Left lung (tissue), 10 donors: ENCODE data around the gene PTPRC. TPM values are rescaled to one million over a fixed set of nuclear protein-coding genes. Genes with fewer than 3 reads are reported as not detected.

Source experiments
- ATAC-seq: fragments of 200-7000 bp; cut with Tn5 transposase; one replicate; pipeline ENCODE4 v1.9.1; 2020; ENCODE audit warnings: moderate library complexity
- DNase-seq, 4 donors: peaks; one replicate each; pipeline ENCODE4 v3.0.0-alpha.2; 2013 to 2020
- H3K27ac ChIP-seq, 2 donors: fragments of 200-600 bp; sonication (generic) in 1 of 2; one replicate each; pipeline versions ENCODE4 v1.5.0 to v1.8.0; 2020 to 2021
- H3K27me3 ChIP-seq, 2 donors: fragments of 200-600 bp; sonication (generic) in 1 of 2; one replicate each; pipeline versions ENCODE4 v1.5.0 to v1.8.0; 2020 to 2021
- H3K36me3 ChIP-seq, 2 donors: fragments of 200-600 bp; sonication (generic) in 1 of 2; one replicate each; pipeline versions ENCODE4 v1.5.0 to v1.8.0; 2020 to 2021
- H3K4me1 ChIP-seq, 2 donors: fragments of 200-600 bp; one replicate each; pipeline ENCODE4 v1.8.0; 2021
- H3K4me3 ChIP-seq, 2 donors: fragments of 200-600 bp; sonication (generic) in 1 of 2; one replicate each; pipeline versions ENCODE4 v1.5.0 to v1.8.0; 2020 to 2021; ENCODE audit warnings: mild to moderate bottlenecking in 1 of 2
- H3K9me3 ChIP-seq, 2 donors: fragments of 200-600 bp; sonication (generic) in 1 of 2; one replicate each; pipeline versions ENCODE4 v1.5.0 to v1.8.0; 2020 to 2021
- intact Hi-C, 2 donors: fragments of 100-400 bp; cut with DNase I; formaldehyde crosslinking; loops; one replicate each; pipeline versions ENCODE4 v1.11.2 to v1.14.2; 2022
- polyA plus RNA-seq, 6 donors: library from polyadenylated mRNA; unstranded; fragments of 120-200 nt; gene quantifications; one replicate each; pipeline ENCODE4 v1.2.1, GENCODE V29; 2013; ENCODE audit not compliant: insufficient read length in 6 of 6
- total RNA-seq, 2 donors: library from RNA; stranded (reverse); fragmentation: NEBNext Ultra II Directional; extraction: Animal tissue kit (Norgen Biotek cat#: 25700); gene quantifications; one replicate each; pipeline ENCODE4 v1.2.1, GENCODE V29; 2021
- TF ChIP-seq, protein P1 (sequence below), 2 donors: fragments of 200-600 bp; sonication (generic) in 1 of 2; IDR thresholded peaks; one replicate each; pipeline versions ENCODE4 v1.5.0 to v1.8.0; 2021; ENCODE audit warnings: antibody characterized with exemption in 2 of 2
- donor health status: DM: no; HTN: yes; CAD: no.
- donor health status: DM: no; HTN: no; CAD: no.

Gene PTPRC
- total and polyA plus RNA-seq, 8 donors: 7.0 to 180 (median 9.9) TPM

DNA sequence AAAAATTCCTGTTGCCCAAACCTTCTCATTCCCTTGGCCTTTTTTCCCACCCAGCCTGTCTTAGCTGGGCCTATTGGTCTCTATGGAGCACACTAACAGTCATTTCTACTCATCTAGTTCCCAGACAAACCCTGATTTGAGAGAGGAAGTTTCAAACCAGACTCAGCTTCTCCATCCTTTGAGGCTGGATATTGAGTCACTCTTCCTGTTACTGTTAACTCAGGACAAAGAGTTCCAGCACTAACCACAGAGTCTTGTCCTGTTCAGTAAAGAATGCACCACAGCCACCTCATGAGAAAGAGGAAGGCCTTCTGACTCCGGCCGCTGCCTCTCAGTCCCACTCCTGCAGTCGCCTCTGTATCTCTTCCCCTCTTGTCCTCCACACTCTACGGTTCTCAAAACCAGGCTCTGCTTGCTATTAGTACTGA is 137.8 kb downstream of the PTPRC start:
- Histone ChIP-seq H3K27me3 (no peaks in the 10 kb centered on the region), H3K27ac (peak overlapping the region; percentile 73 to 91), H3K36me3 (no peaks in the 10 kb centered on the region), H3K4me3 (no peak overlapping the region), H3K4me1 (peaks cover 3 to 63% of the 10 kb centered on the region in 2 donors), H3K9me3 (no peaks in the 10 kb centered on the region)
- intact Hi-C loops: no loop called here
- peak in 2 of 4 donors; percentile 76 to 86 for DNase-seq
- TF ChIP-seq, protein P1, sequence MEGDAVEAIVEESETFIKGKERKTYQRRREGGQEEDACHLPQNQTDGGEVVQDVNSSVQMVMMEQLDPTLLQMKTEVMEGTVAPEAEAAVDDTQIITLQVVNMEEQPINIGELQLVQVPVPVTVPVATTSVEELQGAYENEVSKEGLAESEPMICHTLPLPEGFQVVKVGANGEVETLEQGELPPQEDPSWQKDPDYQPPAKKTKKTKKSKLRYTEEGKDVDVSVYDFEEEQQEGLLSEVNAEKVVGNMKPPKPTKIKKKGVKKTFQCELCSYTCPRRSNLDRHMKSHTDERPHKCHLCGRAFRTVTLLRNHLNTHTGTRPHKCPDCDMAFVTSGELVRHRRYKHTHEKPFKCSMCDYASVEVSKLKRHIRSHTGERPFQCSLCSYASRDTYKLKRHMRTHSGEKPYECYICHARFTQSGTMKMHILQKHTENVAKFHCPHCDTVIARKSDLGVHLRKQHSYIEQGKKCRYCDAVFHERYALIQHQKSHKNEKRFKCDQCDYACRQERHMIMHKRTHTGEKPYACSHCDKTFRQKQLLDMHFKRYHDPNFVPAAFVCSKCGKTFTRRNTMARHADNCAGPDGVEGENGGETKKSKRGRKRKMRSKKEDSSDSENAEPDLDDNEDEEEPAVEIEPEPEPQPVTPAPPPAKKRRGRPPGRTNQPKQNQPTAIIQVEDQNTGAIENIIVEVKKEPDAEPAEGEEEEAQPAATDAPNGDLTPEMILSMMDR (IDR thresholded peaks at IDR 0.05): peak in 1 of 2 donors; percentile 19
- ATAC-seq: peak; percentile 90

GRCh38 chr1:198778049-198778448 is 139.2 kb downstream of the PTPRC start:
- H3K9me3 ChIP-seq: no peaks in the 10 kb centered on the region
- DNase-seq (peak in 2 of 4 donors; percentile 62 to 87), ATAC-seq (peak; percentile 40)
- H3K4me3 ChIP-seq: no peak overlapping the region
- intact Hi-C loops: no loop called here
- TF ChIP-seq, protein P1 (IDR thresholded peaks at IDR 0.05): no peak
- peak overlapping the region in 1 of 2 donors; percentile 91 for H3K27ac ChIP-seq
- no peaks in the 10 kb centered on the region for H3K36me3 ChIP-seq
- H3K4me1 ChIP-seq: peaks cover 3 to 58% of the 10 kb centered on the region in 2 donors
- H3K27me3 ChIP-seq: no peaks in the 10 kb centered on the region

DNA sequence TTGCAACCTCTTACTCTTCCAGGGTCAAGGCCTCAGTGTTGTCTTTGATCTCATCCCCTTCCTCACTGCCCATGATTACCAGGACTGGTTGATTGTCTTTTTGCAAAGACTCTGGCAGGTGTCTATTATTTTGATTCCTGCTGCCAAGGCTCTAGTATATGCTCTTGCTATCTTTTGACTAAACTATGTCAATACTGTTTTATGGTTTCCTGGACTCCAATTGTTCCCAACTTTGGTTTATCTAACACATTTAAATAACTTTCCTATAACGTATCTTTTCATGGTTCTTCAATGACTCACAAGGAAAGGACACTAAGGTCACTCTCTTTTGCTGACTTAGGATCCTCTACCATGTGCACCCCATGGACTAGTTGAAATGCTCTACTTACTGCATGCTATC is 141.5 kb downstream of the PTPRC start:
- no peaks in the 10 kb centered on the region for H3K9me3 ChIP-seq
- DNase-seq (no peak), ATAC-seq (no peak)
- no peaks in the 10 kb centered on the region for H3K36me3 ChIP-seq
- H3K27me3 ChIP-seq: no peaks in the 10 kb centered on the region
- intact Hi-C loops: no loop called here
- no peak overlapping the region for H3K27ac ChIP-seq
- H3K4me3 ChIP-seq: no peak overlapping the region
- TF ChIP-seq, protein P1 (IDR thresholded peaks at IDR 0.05): no peak
- H3K4me1 ChIP-seq: peaks cover 3 to 36% of the 10 kb centered on the region in 2 donors

- H3K27me3 ChIP-seq: no peaks in the 10 kb centered on the region
- H3K4me1 ChIP-seq: peaks cover 0 to 11% of the 10 kb centered on the region in 2 donors
- no peak for DNase-seq
- no peak overlapping the region for H3K4me3 ChIP-seq
- ATAC-seq: peak; percentile 50
- H3K27ac ChIP-seq: peak overlapping the region in 1 of 2 donors; percentile 49
- TF ChIP-seq, protein P1 (IDR thresholded peaks at IDR 0.05): peak in 1 of 2 donors; percentile 18
- no peaks in the 10 kb centered on the region for H3K9me3 ChIP-seq
- no peaks in the 10 kb centered on the region for H3K36me3 ChIP-seq
- intact Hi-C loops: no loop called here
Measured at GRCh38 chr1:198788561-198789064, 149.8 kb downstream of the PTPRC start.

DNA sequence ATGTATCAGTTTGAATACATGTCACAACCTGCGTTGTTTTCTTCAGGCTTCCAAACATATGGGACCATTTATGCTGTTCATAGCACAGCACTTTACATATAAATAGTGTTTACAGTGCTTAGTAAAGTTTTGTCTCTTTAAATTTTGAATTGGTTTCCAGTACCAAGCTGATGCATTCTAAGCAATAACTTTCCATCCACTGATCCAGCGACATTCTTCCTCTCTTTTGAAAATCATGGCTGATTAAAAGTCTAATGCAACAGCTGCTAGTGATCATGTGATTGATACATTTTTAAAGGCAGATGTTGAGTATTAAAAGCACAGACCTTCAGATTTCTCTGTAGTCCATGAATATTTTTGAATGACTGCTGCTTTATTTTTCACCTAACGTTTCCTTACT is 154.9 kb downstream of the PTPRC start:
- H3K27ac ChIP-seq: no peak overlapping the region
- H3K36me3 ChIP-seq: no peaks in the 10 kb centered on the region
- peaks cover 0 to 16% of the 10 kb centered on the region in 2 donors for H3K9me3 ChIP-seq
- intact Hi-C loops: no loop called here
- H3K4me3 ChIP-seq: no peak overlapping the region
- DNase-seq (no peak), ATAC-seq (no peak)
- TF ChIP-seq, protein P1 (IDR thresholded peaks at IDR 0.05): no peak
- H3K27me3 ChIP-seq: no peaks in the 10 kb centered on the region
- peaks cover 0 to 4% of the 10 kb centered on the region in 2 donors for H3K4me1 ChIP-seq
